HG03103 (cell line): ENCODE data around the gene ZIC4.

Experiments used
- ATAC-seq: cut with Tn5 transposase; IDR thresholded peaks from one replicate; pipeline ENCODE4 v1.9.1; 2021; ENCODE audit warnings: low read depth; ENCODE audit not compliant: unreplicated experiment

The ZIC4 gene

GRCh38 chr3:147356909-147357900, 49.1 kb downstream of the ZIC4 start:
- no peak for ATAC-seq

- ATAC-seq, result no peak
These were observed 50.0 kb downstream of the ZIC4 start for GRCh38 chr3:147356145-147356908.

- no peak for ATAC-seq
These were observed 50.6 kb downstream of the ZIC4 start for GRCh38 chr3:147355753-147356090.

DNA sequence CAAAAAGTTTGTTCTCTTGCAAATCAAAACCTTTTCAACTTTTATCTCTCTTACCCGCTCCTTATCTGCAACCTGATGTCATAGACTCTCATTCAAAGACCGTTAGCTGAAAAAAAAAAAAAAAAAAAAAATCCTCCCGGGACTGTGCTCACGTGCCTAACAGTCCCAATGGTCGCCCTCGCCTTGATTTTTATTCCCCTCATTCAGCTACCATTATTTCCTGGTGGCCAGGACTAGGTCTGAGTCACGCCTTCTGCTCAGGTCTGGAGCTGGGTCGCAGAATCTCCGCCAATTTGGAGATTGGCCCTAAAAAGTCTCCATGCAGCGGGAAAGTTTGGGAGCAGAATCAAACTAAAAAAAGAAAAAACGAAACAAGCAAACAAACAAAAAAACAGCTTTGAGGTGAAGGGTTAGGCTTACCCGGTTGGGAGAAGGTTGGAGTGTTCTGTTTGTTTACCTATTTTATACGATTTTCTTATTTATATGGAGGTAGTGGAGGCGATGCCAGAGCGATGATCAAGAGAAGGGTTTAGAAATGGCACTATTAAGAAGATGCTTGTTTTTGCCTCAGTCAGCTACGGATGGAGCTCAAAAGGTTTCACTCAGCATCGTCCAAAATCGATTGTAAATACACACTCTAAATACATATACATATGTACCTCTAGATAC, 51.1 kb downstream of the ZIC4 start:
- no peak for ATAC-seq

GRCh38 chr3:147354623-147355022, 51.7 kb downstream of the ZIC4 start:
- no peak for ATAC-seq

GRCh38 chr3:147351301-147351700, 55.0 kb downstream of the ZIC4 start:
- no peak for ATAC-seq

- ATAC-seq, result no peak
These were observed 57.4 kb downstream of the ZIC4 start for GRCh38 chr3:147348976-147349375.

DNA sequence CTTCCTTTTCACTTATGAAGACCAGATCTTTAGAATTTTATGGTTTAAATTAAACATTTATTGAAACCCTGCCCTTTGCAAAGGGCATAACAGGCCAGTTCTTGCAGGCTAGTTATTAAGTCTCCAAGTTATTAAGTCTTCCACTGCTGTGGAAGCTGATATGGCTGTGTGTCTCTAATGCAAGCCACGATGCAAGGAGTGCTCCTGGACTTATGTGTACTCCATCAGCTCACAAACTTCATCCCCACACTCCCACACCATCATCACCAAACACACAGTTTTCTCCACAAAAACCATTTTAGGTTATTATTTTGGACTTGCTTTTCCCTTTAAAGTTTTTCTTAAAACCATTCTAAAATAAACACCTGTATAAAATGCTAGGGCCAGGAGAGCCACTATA, 62.4 kb downstream of the ZIC4 start:
- no peak for ATAC-seq

- ATAC-seq, result no peak
These were observed 64.6 kb downstream of the ZIC4 start for GRCh38 chr3:147341727-147342126.

DNA sequence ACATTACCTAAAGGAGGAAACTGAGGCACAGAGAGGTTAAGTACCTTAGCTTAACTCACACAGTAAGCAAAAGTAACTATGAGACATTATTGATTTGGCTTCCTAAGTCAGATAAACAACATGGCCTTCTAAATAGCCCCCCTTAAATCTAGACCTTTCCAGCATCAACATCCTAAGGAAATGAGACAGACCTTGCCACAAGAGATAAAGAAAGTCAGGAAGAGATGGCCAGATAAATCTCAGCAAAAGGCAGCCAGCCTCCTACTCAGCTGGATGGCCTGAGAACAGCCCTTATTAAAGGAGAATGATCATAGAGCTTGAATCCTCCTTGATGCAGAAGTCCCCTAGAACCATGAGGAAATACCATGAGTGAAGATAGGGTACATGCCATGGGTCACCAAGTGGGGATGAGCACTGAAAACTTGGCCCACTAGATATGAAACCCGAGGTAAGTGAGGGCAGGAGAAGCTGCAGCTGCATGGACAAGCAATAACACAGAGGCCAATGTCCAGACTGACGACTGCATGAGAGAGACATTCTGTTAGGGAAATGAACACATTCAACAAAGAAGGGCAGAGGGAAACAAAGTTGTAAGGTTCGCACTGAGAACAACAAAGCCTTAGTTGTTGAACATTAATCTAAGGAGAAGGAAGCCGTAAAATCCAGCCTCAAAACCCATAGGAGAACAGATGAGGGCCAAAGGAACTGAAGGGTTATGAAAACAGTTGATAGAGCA, 69.6 kb downstream of the ZIC4 start:
- no peak for ATAC-seq
